Activated CD4-positive, CD25-positive, alpha-beta regulatory T cell (primary cell): ENCODE results near the gene NUP205.

Experiments
- DNase-seq, 4 experiments: peaks; one replicate each; lab custom pipeline; 2025; lab: John Stamatoyannopoulos, UW

The NUP205 gene

GRCh38 chr7:135557455-135558336 lies at the start of gene NUP205:
TSS of gene NUP205 (plus strand) at chr7:135557917. CDS start at chr7:135557945, 28 bp downstream.
- DNase-seq: peak; percentile 18 to 66 (median 54)

GRCh38 chr7:135508883-135509588 lies 48.7 kb upstream of the NUP205 start:
- no peak for DNase-seq

- no peak for DNase-seq
These were observed 48.2 kb upstream of the NUP205 start for GRCh38 chr7:135509589-135509838.

GRCh38 chr7:135509839-135510591 lies 47.7 kb upstream of the NUP205 start, which contains the start of gene CNOT4:
TSS of gene CNOT4 (minus strand) at chr7:135510102. CDS start at chr7:135438331, 71,771 bp downstream.
- peak; percentile 92 to 97 (median 96) for DNase-seq

GRCh38 chr7:135510592-135511183 lies 47.0 kb upstream of the NUP205 start:
- DNase-seq: no peak

- peak in 2 of 4 experiments; percentile 2 to 3 for DNase-seq
These were observed 45.4 kb upstream of the NUP205 start for GRCh38 chr7:135512135-135512887.

GRCh38 chr7:135514856-135515255 lies 42.9 kb upstream of the NUP205 start:
- DNase-seq: no peak

GRCh38 chr7:135517060-135517459 lies 40.7 kb upstream of the NUP205 start:
- no peak for DNase-seq

GRCh38 chr7:135518748-135519147 lies 39.0 kb upstream of the NUP205 start:
- no peak for DNase-seq

GRCh38 chr7:135519233-135519688 lies 38.5 kb upstream of the NUP205 start:
- no peak for DNase-seq

- DNase-seq: no peak
These were observed 37.8 kb upstream of the NUP205 start for GRCh38 chr7:135519871-135520270.

GRCh38 chr7:135522509-135522908 lies 35.2 kb upstream of the NUP205 start:
- no peak for DNase-seq

- no peak for DNase-seq
These were observed 34.6 kb upstream of the NUP205 start for GRCh38 chr7:135523146-135523545.

GRCh38 chr7:135525426-135525825 lies 32.3 kb upstream of the NUP205 start:
- DNase-seq: no peak

- DNase-seq: no peak
These were observed 30.7 kb upstream of the NUP205 start for GRCh38 chr7:135527025-135527424.

GRCh38 chr7:135536150-135536549 lies 21.6 kb upstream of the NUP205 start:
- no peak for DNase-seq

GRCh38 chr7:135537453-135537852 lies 20.3 kb upstream of the NUP205 start:
- DNase-seq: no peak

- no peak for DNase-seq
These were observed 19.8 kb upstream of the NUP205 start for GRCh38 chr7:135537905-135538304.

GRCh38 chr7:135538376-135538775 lies 19.3 kb upstream of the NUP205 start:
- DNase-seq: no peak

- DNase-seq: no peak
These were observed 18.1 kb upstream of the NUP205 start for GRCh38 chr7:135539629-135540028.

GRCh38 chr7:135541029-135541428 lies 16.7 kb upstream of the NUP205 start:
- DNase-seq: no peak
